HEK293T (cell line): Measurements from ENCODE around the gene PKP2.

ENCODE experiments used
- BHLHE40 ChIP-seq: fragments of 450-650 bp; IDR thresholded peaks from 2 replicates; pipeline ENCODE4 v1.6.1; 2016; ENCODE audit warnings: mild to moderate bottlenecking, moderate library complexity, borderline replicate concordance
- ELF4 ChIP-seq: fragments of 450-650 bp; IDR thresholded peaks from 2 replicates; pipeline ENCODE4 v1.6.1; 2017; ENCODE audit warnings: antibody characterized with exemption
- FOXK2 ChIP-seq: fragments of 450-650 bp; IDR thresholded peaks from 2 replicates; pipeline ENCODE4 v1.6.1; 2016; ENCODE audit warnings: mild to moderate bottlenecking
- PKNOX1 ChIP-seq: fragments of 450-650 bp; IDR thresholded peaks from 2 replicates; pipeline ENCODE4 v1.6.1; 2016
- TARDBP ChIP-seq: fragments of 450-650 bp; IDR thresholded peaks from 2 replicates; pipeline ENCODE4 v1.6.1; 2016

GRCh38 chr12:32780071-32780470 is 116.5 kb downstream of the PKP2 start:
- TF ChIP-seq ELF4: no peak
- no peak for TF ChIP-seq FOXK2
- TF ChIP-seq TARDBP: no peak
- no peak for TF ChIP-seq BHLHE40
- TF ChIP-seq PKNOX1: no peak
